Esophagus muscularis mucosa (tissue), 3 donors: ENCODE measurements around the gene EDEM3.

Experiments
- CTCF ChIP-seq, 3 experiments: fragments of 200-600 bp in 2 of 3; fragments of 450-650 bp in 1 of 3; sonication (generic) in 2 of 3; IDR thresholded peaks; one replicate each; pipeline ENCODE4 v1.5.1; 2017 to 2019; ENCODE audit warnings: antibody characterized with exemption in 3 of 3, mild to moderate bottlenecking in 2 of 3, moderate library complexity in 1 of 3
- POLR2A ChIP-seq: fragments of 450-650 bp; IDR thresholded peaks from one replicate; pipeline ENCODE4 v1.6.1; 2017; ENCODE audit warnings: antibody characterized with exemption, moderate library complexity, mild to moderate bottlenecking, low read depth

GRCh38 chr1:184764483-184764882, 9.8 kb upstream of the EDEM3 start:
- TF ChIP-seq POLR2A, result no peak
- no peak for TF ChIP-seq CTCF (IDR thresholded peaks at IDR 0.05)
